Fibroblast of lung (primary cell): ENCODE results near the gene RHEBL1. TPM values are rescaled to one million over a fixed set of nuclear protein-coding genes. Genes with fewer than 3 reads are reported as not detected.
A peak's percentile ranks its signal among the peaks of the same experiment; 100 is the strongest.

ENCODE experiments used
- DNase-seq, 2 donors: peaks; one replicate each; pipeline versions ENCODE4 v3.0.0 to v3.0.0-alpha.2; 2010; ENCODE audit warnings: low read depth in 2 of 2
- H2AFZ ChIP-seq: 2 replicates; pipeline ENCODE4 v1.5.1; 2012; ENCODE audit warnings: low read length, control low read depth, inconsistent platforms
- H3K27ac ChIP-seq: 2 replicates; pipeline ENCODE4 v1.5.1; 2011; ENCODE audit warnings: low read length, control low read depth; ENCODE audit not compliant: insufficient read depth
- H3K27me3 ChIP-seq: 2 replicates; pipeline ENCODE4 v1.5.1; 2011; ENCODE audit warnings: mild to moderate bottlenecking, low read length; ENCODE audit not compliant: control insufficient read depth, insufficient read depth
- H3K36me3 ChIP-seq: 2 replicates; pipeline ENCODE4 v1.5.1; 2011; ENCODE audit warnings: low read length; ENCODE audit not compliant: control insufficient read depth, insufficient read depth
- H3K4me1 ChIP-seq: 2 replicates; pipeline ENCODE4 v1.5.1; 2011; ENCODE audit warnings: low read length; ENCODE audit not compliant: control insufficient read depth, insufficient read depth; ENCODE audit errors: extremely low read depth
- H3K4me2 ChIP-seq: 2 replicates; pipeline ENCODE4 v1.5.1; 2011; ENCODE audit warnings: low read length, control low read depth; ENCODE audit not compliant: insufficient read depth; ENCODE audit errors: extremely low read depth
- H3K4me3 ChIP-seq, 4 experiments: fragments of 200-600 bp in 1 of 4; sonication (generic) in 1 of 4; replicated peaks in 1 of 4; 2 replicates each; pipeline ENCODE4 v1.5.1; 2011 to 2016; ENCODE audit warnings: low read length in 4 of 4, low read depth in 3 of 4, mild to moderate bottlenecking in 3 of 4, control low read depth in 2 of 4, inconsistent platforms in 1 of 4, mixed read lengths in 1 of 4; ENCODE audit not compliant: insufficient read depth in 1 of 4; ENCODE audit errors: control extremely low read depth in 1 of 4
- H3K79me2 ChIP-seq: 2 replicates; pipeline ENCODE4 v1.5.1; 2012; ENCODE audit warnings: mild to moderate bottlenecking, low read length, inconsistent platforms; ENCODE audit not compliant: control insufficient read depth, insufficient read depth
- H3K9ac ChIP-seq: 2 replicates; pipeline ENCODE4 v1.5.1; 2011; ENCODE audit warnings: mild to moderate bottlenecking, low read length, control low read depth; ENCODE audit not compliant: insufficient read depth
- H3K9me3 ChIP-seq: 2 replicates; pipeline ENCODE4 v1.5.1; 2012; ENCODE audit warnings: low read depth, low read length; ENCODE audit not compliant: control insufficient read depth, insufficient read depth
- H4K20me1 ChIP-seq: 2 replicates; pipeline ENCODE4 v1.5.1; 2011; ENCODE audit warnings: low read length; ENCODE audit not compliant: control insufficient read depth, insufficient read depth; ENCODE audit errors: extremely low read depth
- EZH2 ChIP-seq: IDR thresholded peaks from 2 replicates; pipeline ENCODE4 v1.5.1; 2012; ENCODE audit warnings: low read length, control low read depth, mild to moderate bottlenecking; ENCODE audit errors: missing control alignments
- polyA plus RNA-seq, 2 donors: library from polyadenylated mRNA; depleted of rRNA in 1 of 2; stranded (reverse) in 1 of 2; unstranded in 1 of 2; fragments of >200 nt; gene quantifications; 2 replicates each; pipeline ENCODE4 v1.2.1, GENCODE V29; 2011 to 2012; ENCODE audit warnings: missing spikeins in 1 of 2
- total RNA-seq: library from RNA; depleted of rRNA; stranded (reverse); fragments of >200 nt; gene quantifications from 2 replicates; pipeline ENCODE4 v1.2.1, GENCODE V29; 2014
- TF ChIP-seq, protein P1 (sequence below), 2 donors: IDR thresholded peaks in 1 of 2; conservative IDR thresholded peaks in 1 of 2; 1 replicate in 1 of 2; 2 replicates in 1 of 2; pipeline ENCODE4 v1.5.1; 2011 to 2012; ENCODE audit warnings: low read length in 2 of 2, control low read depth in 1 of 2, inconsistent platforms in 1 of 2, low read depth in 1 of 2, mild to moderate bottlenecking in 1 of 2

The RHEBL1 gene
- total and polyA plus RNA-seq, 2 donors (not counting 1 experiment from before 2014, with no cell fraction given), result 0.33 to 0.41 TPM

DNA sequence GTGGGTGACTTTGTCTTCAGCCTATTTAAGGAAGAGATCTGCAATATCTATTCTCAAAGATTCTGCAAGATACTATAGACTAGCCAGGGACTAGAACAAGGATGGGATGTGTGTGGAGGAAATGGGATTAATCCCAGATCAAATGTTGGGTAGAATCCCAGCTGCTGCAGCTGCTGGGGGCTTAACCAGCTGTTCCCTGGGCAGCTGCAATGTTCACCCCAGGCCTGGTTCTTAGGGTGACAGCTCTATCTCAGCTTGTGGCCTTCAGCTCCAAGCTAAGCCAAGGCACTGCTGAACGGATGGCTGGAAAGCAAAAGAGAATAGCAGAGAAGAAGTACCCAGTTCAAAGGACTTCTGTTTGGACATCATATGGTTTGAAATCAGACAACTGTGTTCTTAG, 10.0 kb upstream of the RHEBL1 start:
- peaks cover 3% of the 10 kb centered on the region for H3K27me3 ChIP-seq
- no peak for TF ChIP-seq EZH2
- TF ChIP-seq, protein P1, sequence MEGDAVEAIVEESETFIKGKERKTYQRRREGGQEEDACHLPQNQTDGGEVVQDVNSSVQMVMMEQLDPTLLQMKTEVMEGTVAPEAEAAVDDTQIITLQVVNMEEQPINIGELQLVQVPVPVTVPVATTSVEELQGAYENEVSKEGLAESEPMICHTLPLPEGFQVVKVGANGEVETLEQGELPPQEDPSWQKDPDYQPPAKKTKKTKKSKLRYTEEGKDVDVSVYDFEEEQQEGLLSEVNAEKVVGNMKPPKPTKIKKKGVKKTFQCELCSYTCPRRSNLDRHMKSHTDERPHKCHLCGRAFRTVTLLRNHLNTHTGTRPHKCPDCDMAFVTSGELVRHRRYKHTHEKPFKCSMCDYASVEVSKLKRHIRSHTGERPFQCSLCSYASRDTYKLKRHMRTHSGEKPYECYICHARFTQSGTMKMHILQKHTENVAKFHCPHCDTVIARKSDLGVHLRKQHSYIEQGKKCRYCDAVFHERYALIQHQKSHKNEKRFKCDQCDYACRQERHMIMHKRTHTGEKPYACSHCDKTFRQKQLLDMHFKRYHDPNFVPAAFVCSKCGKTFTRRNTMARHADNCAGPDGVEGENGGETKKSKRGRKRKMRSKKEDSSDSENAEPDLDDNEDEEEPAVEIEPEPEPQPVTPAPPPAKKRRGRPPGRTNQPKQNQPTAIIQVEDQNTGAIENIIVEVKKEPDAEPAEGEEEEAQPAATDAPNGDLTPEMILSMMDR (conservative IDR thresholded peaks at IDR 0.05 in 1 of 2, IDR thresholded peaks at IDR 0.05 in 1 of 2; ENCODE audit: low read depth in 1 of 2, low read length in 2 of 2), result no peak

DNA sequence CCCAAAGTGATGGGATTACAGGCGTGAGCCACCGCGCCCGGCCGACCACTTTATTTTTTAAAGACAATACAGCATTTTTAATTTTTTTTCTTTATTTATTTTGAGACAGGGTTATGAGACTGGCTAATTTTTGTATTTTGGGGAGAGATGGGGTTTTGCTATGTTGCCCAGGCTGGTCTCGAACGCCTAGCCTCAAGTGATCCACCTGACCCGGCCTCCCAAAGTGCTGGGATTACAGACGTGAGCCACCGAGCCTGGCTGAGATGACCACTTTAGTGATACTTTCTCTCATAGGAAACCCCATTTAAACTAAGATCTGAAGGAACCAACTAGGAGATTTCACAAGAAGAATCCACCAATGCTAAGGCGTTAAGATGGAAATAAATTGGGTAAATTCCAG, 1.2 kb upstream of the RHEBL1 start:
- Histone ChIP-seq H3K4me2 (no peak overlapping the region), H3K27me3 (no peaks in the 10 kb centered on the region), H2AFZ (no peak overlapping the region), H3K9me3 (no peaks in the 10 kb centered on the region), H3K4me1 (peaks cover 8% of the 10 kb centered on the region), H3K27ac (no peak overlapping the region), H3K9ac (no peak overlapping the region), H3K79me2 (no peaks in the 10 kb centered on the region), H3K36me3 (no peaks in the 10 kb centered on the region), H4K20me1 (no peaks in the 10 kb centered on the region), H3K4me3 (no peak overlapping the region)
- no peak for TF ChIP-seq EZH2
- TF ChIP-seq, protein P1 (conservative IDR thresholded peaks at IDR 0.05 in 1 of 2, IDR thresholded peaks at IDR 0.05 in 1 of 2; ENCODE audit: low read depth in 1 of 2, low read length in 2 of 2), result no peak
- DNase-seq, result no peak

More for the DNA sequence above, 10.0 kb upstream of the RHEBL1 start:
- Histone ChIP-seq H3K9ac (no peak overlapping the region), H2AFZ (no peak overlapping the region), H3K27ac (no peak overlapping the region), H3K79me2 (no peaks in the 10 kb centered on the region), H3K4me3 (no peak overlapping the region), H3K9me3 (no peaks in the 10 kb centered on the region), H3K4me2 (no peak overlapping the region), H3K4me1 (no peaks in the 10 kb centered on the region), H4K20me1 (no peaks in the 10 kb centered on the region), H3K36me3 (no peaks in the 10 kb centered on the region)
- no peak for DNase-seq

DNA sequence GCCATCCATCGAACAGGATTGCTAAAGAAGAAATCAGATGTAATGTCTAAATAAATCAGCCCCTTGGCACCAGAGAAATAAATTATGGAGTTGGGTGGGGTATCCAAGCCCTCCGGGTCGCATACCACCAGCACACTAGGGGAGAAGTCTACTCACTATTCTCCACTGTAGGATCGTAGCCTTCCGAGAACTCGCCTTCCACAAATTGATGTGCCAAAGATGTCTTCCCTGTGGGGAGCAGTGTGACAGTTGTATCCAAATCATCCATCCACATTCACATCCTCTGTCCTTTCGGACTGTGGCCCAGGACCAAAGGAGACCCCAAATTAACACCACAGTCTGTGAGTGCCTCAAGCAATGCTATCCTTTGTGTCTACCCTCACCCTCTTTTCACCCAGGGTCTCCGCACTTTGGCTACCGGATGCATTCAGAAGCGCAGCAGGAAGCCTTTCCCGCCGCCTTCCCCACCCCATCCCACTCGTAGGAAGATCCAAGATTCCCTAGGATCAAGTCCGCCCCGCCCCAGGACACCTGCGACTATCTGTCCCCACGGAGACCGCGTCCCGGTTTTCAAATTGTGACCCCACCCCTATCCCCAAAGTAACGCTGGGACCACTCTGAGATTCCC, 786 bp downstream of the RHEBL1 start:
- Histone ChIP-seq H3K36me3 (no peaks in the 10 kb centered on the region), H2AFZ (peak overlapping the region; percentile 99), H4K20me1 (no peaks in the 10 kb centered on the region), H3K4me3 (peak overlapping the region; percentile 73 to 97 (median 88)), H3K4me1 (peaks cover 8% of the 10 kb centered on the region), H3K9me3 (no peaks in the 10 kb centered on the region), H3K27ac (peak overlapping the region; percentile 50), H3K4me2 (peak overlapping the region; percentile 96), H3K9ac (no peak overlapping the region), H3K27me3 (no peaks in the 10 kb centered on the region), H3K79me2 (no peaks in the 10 kb centered on the region)
- DNase-seq, result no peak
- TF ChIP-seq, protein P1 (conservative IDR thresholded peaks at IDR 0.05 in 1 of 2, IDR thresholded peaks at IDR 0.05 in 1 of 2; ENCODE audit: low read depth in 1 of 2, low read length in 2 of 2), result no peak
- TF ChIP-seq EZH2, result no peak
